ENCODE data around the gene FBXW11. TPM values are rescaled to one million over a fixed set of nuclear protein-coding genes. Genes with fewer than 3 reads are reported as not detected.
A peak's percentile ranks its signal among the peaks of the same experiment; 100 is the strongest.

FBXW11 gene
- total and polyA plus RNA-seq, 12 donors = 5.3 to 108 (median 76.6) TPM

GRCh38 chr5:171821286-171821685, 185.2 kb downstream of the FBXW11 start:
- H3K36me3 ChIP-seq = no peaks in the 10 kb centered on the region
- intact Hi-C loops (cut with DNase I) = no loop called here
- 82 to 85% methylated on average over 4 of the region's 4 CpGs for WGBS, 2 donors
- no peak overlapping the region for H3K4me3 ChIP-seq
- ATAC-seq (no peak), DNase-seq (no peak)
- H3K9me3 ChIP-seq = peaks cover 0 to 7% (median 0%) of the 10 kb centered on the region in 11 donors
- H3K27me3 ChIP-seq = no peaks in the 10 kb centered on the region
- TF ChIP-seq, protein P1, sequence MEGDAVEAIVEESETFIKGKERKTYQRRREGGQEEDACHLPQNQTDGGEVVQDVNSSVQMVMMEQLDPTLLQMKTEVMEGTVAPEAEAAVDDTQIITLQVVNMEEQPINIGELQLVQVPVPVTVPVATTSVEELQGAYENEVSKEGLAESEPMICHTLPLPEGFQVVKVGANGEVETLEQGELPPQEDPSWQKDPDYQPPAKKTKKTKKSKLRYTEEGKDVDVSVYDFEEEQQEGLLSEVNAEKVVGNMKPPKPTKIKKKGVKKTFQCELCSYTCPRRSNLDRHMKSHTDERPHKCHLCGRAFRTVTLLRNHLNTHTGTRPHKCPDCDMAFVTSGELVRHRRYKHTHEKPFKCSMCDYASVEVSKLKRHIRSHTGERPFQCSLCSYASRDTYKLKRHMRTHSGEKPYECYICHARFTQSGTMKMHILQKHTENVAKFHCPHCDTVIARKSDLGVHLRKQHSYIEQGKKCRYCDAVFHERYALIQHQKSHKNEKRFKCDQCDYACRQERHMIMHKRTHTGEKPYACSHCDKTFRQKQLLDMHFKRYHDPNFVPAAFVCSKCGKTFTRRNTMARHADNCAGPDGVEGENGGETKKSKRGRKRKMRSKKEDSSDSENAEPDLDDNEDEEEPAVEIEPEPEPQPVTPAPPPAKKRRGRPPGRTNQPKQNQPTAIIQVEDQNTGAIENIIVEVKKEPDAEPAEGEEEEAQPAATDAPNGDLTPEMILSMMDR (IDR thresholded peaks at IDR 0.05) = no peak
- no peaks in the 10 kb centered on the region for H3K4me1 ChIP-seq
- H3K27ac ChIP-seq = no peak overlapping the region

GRCh38 chr5:171820561-171820960, 185.9 kb downstream of the FBXW11 start:
- no peak overlapping the region for H3K27ac ChIP-seq
- H3K27me3 ChIP-seq = no peaks in the 10 kb centered on the region
- no peak for DNase-seq
- no peaks in the 10 kb centered on the region for H3K4me1 ChIP-seq
- H3K36me3 ChIP-seq = no peaks in the 10 kb centered on the region
- no peak for ATAC-seq
- WGBS, 2 donors = 93 to 98% methylated on average over 11 of the region's 11 CpGs
- peaks cover 0 to 7% (median 0%) of the 10 kb centered on the region in 11 donors for H3K9me3 ChIP-seq
- TF ChIP-seq, protein P1 (IDR thresholded peaks at IDR 0.05) = no peak
- intact Hi-C loops (cut with DNase I) = no loop called here
- no peak overlapping the region for H3K4me3 ChIP-seq

DNA sequence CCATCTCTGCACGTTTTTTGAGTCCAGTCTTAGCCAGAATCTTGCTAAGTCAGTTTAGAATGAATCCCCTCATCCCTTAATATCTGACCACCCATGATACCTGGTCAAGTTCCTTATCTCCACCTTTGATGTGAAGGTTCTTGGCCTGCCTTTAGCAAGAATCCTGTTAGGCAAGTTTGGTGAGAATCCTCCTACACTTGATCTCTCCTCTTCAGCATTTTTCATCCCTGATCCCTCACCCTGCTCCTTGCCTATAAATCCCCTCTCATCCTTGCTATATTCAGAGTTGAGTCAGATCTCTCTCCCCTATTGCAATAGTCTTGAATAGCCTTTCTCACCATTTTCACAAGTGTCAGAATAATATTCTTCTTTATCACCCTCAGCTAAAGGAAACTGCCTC, 189.8 kb downstream of the FBXW11 start:
- no peak for ATAC-seq
- DNase-seq = no peak
- intact Hi-C loops (cut with DNase I) = no loop called here

DNA sequence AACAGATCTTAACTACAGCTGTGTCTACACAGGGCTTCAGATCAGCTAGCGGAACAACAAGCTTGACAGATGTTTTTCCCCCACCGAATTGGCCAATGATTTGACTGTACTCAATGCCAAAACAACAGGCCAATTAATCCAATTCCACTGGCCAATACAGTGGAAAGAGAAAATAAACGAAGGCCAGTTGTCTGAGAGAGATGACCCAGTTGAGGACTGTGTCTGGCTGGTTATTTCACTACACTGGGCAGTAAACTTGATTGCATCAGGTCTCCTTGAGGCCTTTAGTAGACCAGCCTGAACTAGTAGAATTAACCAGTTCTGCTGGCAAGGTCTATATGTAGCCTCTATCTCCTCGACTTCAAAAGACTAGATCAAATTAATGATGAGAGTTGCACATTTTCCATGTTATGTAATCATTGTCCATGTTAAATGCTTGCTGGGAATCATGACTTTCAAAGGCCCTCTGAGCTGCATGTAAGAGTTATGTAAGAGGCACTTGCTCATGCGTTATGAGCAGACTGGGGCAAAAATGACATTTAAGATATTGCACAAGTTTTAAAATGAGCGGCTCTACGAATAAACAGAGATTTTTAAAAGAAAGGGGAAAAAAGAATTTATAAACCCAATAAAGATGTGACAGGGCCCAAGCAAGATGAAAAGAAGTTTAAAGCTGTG, 192.5 kb downstream of the FBXW11 start:
- no peak overlapping the region for H3K27ac ChIP-seq
- TF ChIP-seq, protein P1 (IDR thresholded peaks at IDR 0.05) = no peak
- no peak overlapping the region for H3K4me3 ChIP-seq
- peaks cover 0 to under 1% (median 0%) of the 10 kb centered on the region in 7 donors for H3K27me3 ChIP-seq
- H3K9me3 ChIP-seq = peaks cover 0 to 23% (median 13%) of the 10 kb centered on the region in 11 donors
- intact Hi-C loops (cut with DNase I) = loop anchor here in 1 of 10 donors (5.0 kb wide), 1 partner anchor 1142 kb away; no protein-coding TSS in a partner anchor
- DNase-seq (no peak), ATAC-seq (peak in 3 of 8 donors; percentile 33 to 51 (median 43))
- no peaks in the 10 kb centered on the region for H3K36me3 ChIP-seq
- H3K4me1 ChIP-seq = no peaks in the 10 kb centered on the region
- 77 to 87% methylated on average over 7 of the region's 7 CpGs for WGBS, 2 donors

More for the DNA sequence above, 189.8 kb downstream of the FBXW11 start:
- no peaks in the 10 kb centered on the region for H3K36me3 ChIP-seq
- WGBS, 2 donors = 59 to 72% methylated on average over 1 of the region's 1 CpG
- H3K27me3 ChIP-seq = no peaks in the 10 kb centered on the region
- H3K4me3 ChIP-seq = no peak overlapping the region
- peaks cover 0 to 10% (median under 1%) of the 10 kb centered on the region in 11 donors for H3K9me3 ChIP-seq
- H3K27ac ChIP-seq = no peak overlapping the region
- no peaks in the 10 kb centered on the region for H3K4me1 ChIP-seq
- TF ChIP-seq, protein P1 (IDR thresholded peaks at IDR 0.05) = no peak

Data from heart right ventricle (tissue), 16 donors.